Posterior vena cava (tissue), 2 donors: Measurements from ENCODE around the gene FER1L5. TPM values are rescaled to one million over a fixed set of nuclear protein-coding genes. Genes with fewer than 3 reads are reported as not detected.

ENCODE experiments used
- DNase-seq: peaks from one replicate; pipeline ENCODE4 v3.0.0-alpha.2; 2020; ENCODE audit warnings: low spot score
- intact Hi-C, 2 donors: fragments of 100-400 bp; cut with DNase I; formaldehyde crosslinking; loops; one replicate each; pipeline versions ENCODE4 v1.14.1 to v1.14.2; 2022 to 2023
- total RNA-seq, 2 donors: library from RNA; stranded (reverse); fragmentation: NEBNext Ultra II Directional; extraction: Animal tissue kit (Norgen Biotek cat#: 25700); gene quantifications; one replicate each; pipeline ENCODE4 v1.2.1, GENCODE V29; 2021
- donor health status: DM: yes; HTN: yes; CAD: no.
- donor health status: DM: yes; HTN: yes; CAD: no.

The FER1L5 gene
- total RNA-seq, 2 donors from 2014 or later = 0.05 TPM; not detected in 1

- DNase-seq = peak; percentile 76
- intact Hi-C loops = no loop called here
Measured at GRCh38 chr2:96692094-96692971, 49.8 kb downstream of the FER1L5 start.

- peak; percentile 69 for DNase-seq
- intact Hi-C loops = no loop called here
Measured at GRCh38 chr2:96693286-96694200, 51.0 kb downstream of the FER1L5 start.

GRCh38 chr2:96694279-96694678 is 51.7 kb downstream of the FER1L5 start:
- DNase-seq = no peak
- intact Hi-C loops = no loop called here

GRCh38 chr2:96694816-96695455 is 52.4 kb downstream of the FER1L5 start:
- intact Hi-C loops = no loop called here
- DNase-seq = peak; percentile 71

- intact Hi-C loops = no loop called here
- no peak for DNase-seq
Measured at GRCh38 chr2:96695602-96696001, 53.0 kb downstream of the FER1L5 start.

GRCh38 chr2:96697476-96697875 is 54.9 kb downstream of the FER1L5 start:
- intact Hi-C loops = no loop called here
- DNase-seq = no peak

GRCh38 chr2:96698221-96698861 is 55.8 kb downstream of the FER1L5 start:
- no peak for DNase-seq
- intact Hi-C loops = no loop called here

GRCh38 chr2:96699021-96699420 is 56.5 kb downstream of the FER1L5 start:
- no peak for DNase-seq
- intact Hi-C loops = no loop called here

GRCh38 chr2:96699621-96700020 is 57.1 kb downstream of the FER1L5 start:
- intact Hi-C loops = no loop called here
- peak; percentile 34 for DNase-seq

GRCh38 chr2:96700086-96700485 is 57.5 kb downstream of the FER1L5 start:
- intact Hi-C loops = no loop called here
- DNase-seq = peak; percentile 42

GRCh38 chr2:96701636-96702035 is 59.1 kb downstream of the FER1L5 start:
- peak; percentile 47 for DNase-seq
- intact Hi-C loops = no loop called here

GRCh38 chr2:96702098-96702785 is 59.7 kb downstream of the FER1L5 start:
- peak; percentile 73 for DNase-seq
- intact Hi-C loops = no loop called here

GRCh38 chr2:96703021-96703751 is 60.6 kb downstream of the FER1L5 start:
- intact Hi-C loops = no loop called here
- peak; percentile 32 for DNase-seq

GRCh38 chr2:96710985-96711384 is 68.4 kb downstream of the FER1L5 start:
- intact Hi-C loops = no loop called here
- no peak for DNase-seq

- intact Hi-C loops = no loop called here
- DNase-seq = no peak
Measured at GRCh38 chr2:96715658-96716057, 73.1 kb downstream of the FER1L5 start.

GRCh38 chr2:96716388-96716787 is 73.8 kb downstream of the FER1L5 start:
- no peak for DNase-seq
- intact Hi-C loops = no loop called here

- no peak for DNase-seq
- intact Hi-C loops = no loop called here
Measured at GRCh38 chr2:96726131-96726530, 83.6 kb downstream of the FER1L5 start.

- no peak for DNase-seq
- intact Hi-C loops = no loop called here
Measured at GRCh38 chr2:96727431-96727830, 84.9 kb downstream of the FER1L5 start.
